K562 treated with DMSO at 1 percent for 12 hours (cell line): Measurements from ENCODE around the gene SUPT20H. TPM values are rescaled to one million over a fixed set of nuclear protein-coding genes. Genes with fewer than 3 reads are reported as not detected.

ENCODE experiments used
- total RNA-seq: library from RNA; unstranded; fragments of 300-600 nt; gene quantifications from 2 replicates; pipeline ENCODE4 v1.2.3, GENCODE V29; 2022; ENCODE audit not compliant: insufficient read depth

The SUPT20H gene
- total RNA-seq, result 9.1 and 24.0 TPM in 2 replicates

GRCh38 chr13:37058910-37059847 is at the start of gene SUPT20H:
Gene SUPT20H, minus strand, starts transcription at chr13:37059688. Its CDS starts 8,198 bp downstream, at chr13:37051490.

GRCh38 chr13:37105251-37105714 is 45.8 kb upstream of the SUPT20H start, which contains the start of gene CSNK1A1L:
Gene CSNK1A1L, minus strand, starts transcription at chr13:37105664. Its CDS starts 408 bp downstream, at chr13:37105256.

GRCh38 chr13:36999054-36999714 is 60.3 kb downstream of the SUPT20H start, which contains the start of gene ALG5:
Gene ALG5, minus strand, starts transcription at chr13:36999340. Its CDS starts 40 bp downstream, at chr13:36999300.

Other genes starting within 250 kb of the SUPT20H start
- 4.3 and 8.1 TPM in 2 replicates for gene RFXAP, start 240.5 kb downstream of the SUPT20H start, total RNA-seq
- 0.31 TPM in 1 of 2 replicates, not detected in the other for gene SMAD9, start 139.4 kb downstream of the SUPT20H start, total RNA-seq
- 20.9 and 22.6 TPM in 2 replicates for gene ALG5, start 60.3 kb downstream of the SUPT20H start, total RNA-seq
- 64.5 and 69.3 TPM in 2 replicates for gene EXOSC8, start 58.9 kb downstream of the SUPT20H start, total RNA-seq
- not detected in 2 replicates for gene CSNK1A1L, start 46.0 kb upstream of the SUPT20H start, total RNA-seq